Panc1 (cell line): Measurements from ENCODE around the gene HTR3C. TPM values are rescaled to one million over a fixed set of nuclear protein-coding genes. Genes with fewer than 3 reads are reported as not detected.
A peak's percentile ranks its signal among the peaks of the same experiment; 100 is the strongest.

Experiments
- ATAC-seq: fragments of 200-7000 bp; cut with Tn5 transposase; 2 replicates; pipeline ENCODE4 v1.9.1; 2020; ENCODE audit warnings: mild to moderate bottlenecking, moderate library complexity
- BruUV-seq: library from RNA; stranded (reverse); fragments of 400-500 nt; replicated peaks from 2 replicates; lab custom pipeline; 2021; lab: Mats Ljungman, UMichigan
- CTCF ChIA-PET: fragments of 300-600 bp; sonication (Branson Sonifier 250); formaldehyde crosslinking; loops from one replicate; lab custom pipeline; 2022; ENCODE audit warnings: antibody characterized with exemption; lab: Charles Lee
- POLR2A ChIA-PET: fragments of 300-600 bp; sonication (Branson Sonifier 250); formaldehyde crosslinking; loops from one replicate; lab custom pipeline; 2022; ENCODE audit warnings: antibody characterized with exemption; lab: Charles Lee
- DNase-seq: peaks from one replicate; pipeline ENCODE4 v3.0.0-alpha.2; 2010; ENCODE audit warnings: low read depth, low spot score
- H3K27ac ChIP-seq: 2 replicates; pipeline ENCODE4 v1.5.1; 2011; ENCODE audit warnings: mild to moderate bottlenecking, low read length, inconsistent platforms
- H3K27me3 ChIP-seq: fragments of 200-500 bp; sonication (Bioruptor generic); 2 replicates; pipeline ENCODE4 v1.6.0; 2014; ENCODE audit warnings: low read length, inconsistent platforms; ENCODE audit not compliant: control insufficient read depth, insufficient read depth
- H3K36me3 ChIP-seq: fragments of 200-500 bp; sonication (Bioruptor generic); 2 replicates; pipeline ENCODE4 v1.5.1; 2014; ENCODE audit warnings: inconsistent platforms, mild to moderate bottlenecking, low read length, moderate library complexity; ENCODE audit not compliant: control insufficient read depth, insufficient read depth
- H3K4me1 ChIP-seq: 2 replicates; pipeline ENCODE4 v1.5.1; 2011; ENCODE audit warnings: inconsistent platforms, mild to moderate bottlenecking, low read length, moderate library complexity; ENCODE audit not compliant: control insufficient read depth, insufficient read depth
- H3K4me3 ChIP-seq, 2 experiments: 2 replicates each; pipeline ENCODE4 v1.5.1; 2011 to 2012; ENCODE audit warnings: low read depth in 2 of 2, low read length in 2 of 2, mild to moderate bottlenecking in 2 of 2, inconsistent platforms in 1 of 2, moderate library complexity in 1 of 2
- H3K9me3 ChIP-seq: fragments of 200-500 bp; sonication (Bioruptor generic); 2 replicates; pipeline ENCODE4 v1.5.1; 2014; ENCODE audit warnings: low read depth, mild to moderate bottlenecking, inconsistent platforms, low read length, moderate library complexity; ENCODE audit not compliant: control insufficient read depth, insufficient read depth
- CTCF ChIP-seq: fragments of 450-650 bp; IDR thresholded peaks from 2 replicates; pipeline ENCODE4 v1.5.1; 2017; ENCODE audit warnings: mild to moderate bottlenecking
- POLR2AphosphoS5 ChIP-seq: IDR thresholded peaks from 2 replicates; pipeline ENCODE4 v1.6.1; 2012; ENCODE audit warnings: mild to moderate bottlenecking, low read depth, low read length, moderate library complexity
- REST ChIP-seq, 2 experiments: IDR thresholded peaks; 2 replicates each; pipeline ENCODE4 v1.6.1; 2011 to 2012; ENCODE audit warnings: low read depth in 2 of 2, control low read depth in 1 of 2, low read length in 1 of 2, mild to moderate bottlenecking in 1 of 2, moderate library complexity in 1 of 2; ENCODE audit not compliant: insufficient read depth in 1 of 2
- SIN3A ChIP-seq: IDR thresholded peaks from 2 replicates; pipeline ENCODE4 v1.6.1; 2012; ENCODE audit warnings: low read depth, mild to moderate bottlenecking, low read length, moderate library complexity, borderline replicate concordance; ENCODE audit not compliant: insufficient read depth
- TCF7L2 ChIP-seq: IDR thresholded peaks from 2 replicates; pipeline ENCODE4 v1.6.1; 2011; ENCODE audit warnings: mild to moderate bottlenecking, low read depth, low read length, inconsistent platforms
- in situ Hi-C: cut with HindIII; loops from 2 replicates; pipeline ENCODE4 v1.10.0; 2016; ENCODE audit warnings: low sequenced_read_pairs, low pct_unique_long_range_greater_than_20kb
- intact Hi-C: fragments of 100-400 bp; cut with micrococcal nuclease; formaldehyde crosslinking; loops from one replicate; pipeline ENCODE4 v1.10.0; 2022; ENCODE audit not compliant: unreplicated experiment
- total RNA-seq: library from RNA; stranded (reverse); gene quantifications from one replicate; pipeline ENCODE4 v1.2.1, GENCODE V29; 2021; ENCODE audit not compliant: unreplicated experiment

The HTR3C gene
- total RNA-seq, 1 experiment from 2014 or later, result not detected

DNA sequence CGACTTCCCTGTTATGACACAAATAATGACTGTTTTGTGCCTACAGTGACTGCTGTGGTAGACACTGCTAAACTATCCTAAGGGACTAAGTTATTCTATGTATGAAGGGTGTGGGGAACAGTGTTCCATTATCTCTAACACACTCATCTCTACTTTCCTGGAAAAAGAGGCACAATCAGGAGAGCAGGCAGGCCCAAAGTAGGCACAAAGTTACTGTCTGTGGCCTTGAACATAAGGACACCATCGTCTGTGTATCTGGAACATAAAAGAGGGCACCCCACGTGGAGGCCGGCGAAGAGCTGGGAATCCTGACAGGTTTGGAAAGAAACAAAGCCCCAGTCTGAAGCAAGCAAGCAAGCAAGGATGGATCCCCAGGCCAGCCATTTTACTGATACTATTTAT, 36.7 kb upstream of the HTR3C start:
- Histone ChIP-seq H3K9me3 (no peaks in the 10 kb centered on the region), H3K36me3 (peaks cover 3% of the 10 kb centered on the region; the same call in 1 of the 2 replicates), H3K4me3 (peak overlapping the region in 1 of 2 experiments; percentile 73; a peak in 3 of 4 replicates), H3K27ac (peak overlapping the region; percentile 45; the same call in 1 of the 2 replicates), H3K27me3 (no peaks in the 10 kb centered on the region), H3K4me1 (peaks cover 19% of the 10 kb centered on the region)
- DNase-seq (no peak), ATAC-seq (no peak)
- POLR2A ChIA-PET, result no interaction called here
- intact Hi-C loops (no loop called here), in situ Hi-C loops (no loop called here)
- TF ChIP-seq REST (IDR thresholded peaks at IDR 0.05; ENCODE audit: insufficient read depth in 1 of 2, low read depth in 2 of 2, low read length in 1 of 2) (no peak), TCF7L2 (no peak), SIN3A (no peak), CTCF (no peak), POLR2AphosphoS5 (no peak)
- BruUV-seq, result no TSS peak
- CTCF ChIA-PET, result interaction anchor here (2.5 kb wide), 1 partner anchor 120 kb away, joined by 11 read pairs; no protein-coding TSS in a partner anchor

- H3K36me3 ChIP-seq, result peaks cover 3% of the 10 kb centered on the region; the same call in 1 of the 2 replicates
- H3K4me3 ChIP-seq, result peak overlapping the region; percentile 73 to 96
- H3K9me3 ChIP-seq, result no peaks in the 10 kb centered on the region
- CTCF ChIA-PET, result interaction anchor here (0.7 to 2.5 kb wide), 3 partner anchors 10 to 122 kb away, joined by 3 to 11 read pairs (median 6); no protein-coding TSS in a partner anchor
- no peak for TF ChIP-seq REST (IDR thresholded peaks at IDR 0.05; ENCODE audit: insufficient read depth in 1 of 2, low read depth in 2 of 2, low read length in 1 of 2)
- peak; percentile 100 for TF ChIP-seq CTCF
- peaks cover 19% of the 10 kb centered on the region for H3K4me1 ChIP-seq
- intact Hi-C loops, result loop anchor here (1.0 kb wide), 1 partner anchor 122 kb away; no protein-coding TSS in a partner anchor
- POLR2A ChIA-PET, result no interaction called here
- in situ Hi-C loops, result no loop called here
- DNase-seq (no peak), ATAC-seq (peak; percentile 94)
- peak overlapping the region; percentile 80 for H3K27ac ChIP-seq
- BruUV-seq, result no TSS peak
- no peaks in the 10 kb centered on the region for H3K27me3 ChIP-seq
These were observed 35.8 kb upstream of the HTR3C start for GRCh38 chr3:184016811-184017671.
